HepG2 (cell line): ENCODE results near the gene SPACDR. TPM values are rescaled to one million over a fixed set of nuclear protein-coding genes. Genes with fewer than 3 reads are reported as not detected.

ENCODE experiments used
- ATAC-seq: fragments of 200-7000 bp; cut with Tn5 transposase; 3 replicates; pipeline ENCODE4 v1.9.1; 2020; ENCODE audit warnings: mild to moderate bottlenecking, moderate library complexity
- BruUV-seq: library from RNA; stranded (reverse); fragments of 400-500 nt; replicated peaks from 2 replicates; lab custom pipeline; 2021; lab: Mats Ljungman, UMichigan
- CTCF ChIA-PET: fragments of 300-600 bp; formaldehyde crosslinking; extraction: SDS; loops from one replicate; lab custom pipeline; 2021; ENCODE audit warnings: low total read pairs, inconsistent platforms, low intra/inter-chr PET ratio; lab: Yijun Ruan, JAX
- POLR2A ChIA-PET: fragments of 350-600 bp; sonication (Branson Sonifier 250); formaldehyde crosslinking; loops from one replicate; lab custom pipeline; 2020; ENCODE audit warnings: antibody characterized with exemption, inconsistent platforms; lab: Yijun Ruan, JAX
- DNase-seq: peaks from one replicate; pipeline ENCODE4 v3.0.0-alpha.2; 2015; ENCODE audit warnings: low spot score
- FAIRE-seq: peaks from 3 replicates; lab custom pipeline; 2011; peaks lifted over from hg19 to GRCh38; lab: Jason Lieb, UNC
- H2AFZ ChIP-seq: one replicate; pipeline ENCODE4 v1.6.1; 2011; ENCODE audit warnings: low read length, inconsistent platforms
- H3K27ac ChIP-seq: fragments of 300-600 bp; 3 replicates; pipeline ENCODE4 v1.8.0; 2011; ENCODE audit warnings: mixed run types, mild to moderate bottlenecking, mixed read lengths, low read length, inconsistent platforms; ENCODE audit not compliant: insufficient read depth; ENCODE audit errors: extremely low read length
- H3K27me3 ChIP-seq, 2 experiments: fragments of 200-600 bp in 1 of 2; 2 replicates in 1 of 2; 3 replicates in 1 of 2; pipeline versions ENCODE4 v1.6.0 to v1.8.0; 2011; ENCODE audit warnings: low read length in 2 of 2, mild to moderate bottlenecking in 2 of 2, moderate library complexity in 2 of 2, inconsistent platforms in 1 of 2; ENCODE audit not compliant: insufficient read depth in 2 of 2, control insufficient read depth in 1 of 2
- H3K36me3 ChIP-seq, 2 experiments: fragments of 200-600 bp in 1 of 2; replicated peaks in 1 of 2; 2 replicates in 1 of 2; 3 replicates in 1 of 2; pipeline versions ENCODE4 v1.5.1 to v1.8.0; 2011; ENCODE audit warnings: low read length in 2 of 2, inconsistent platforms in 1 of 2; ENCODE audit not compliant: insufficient read depth in 2 of 2, control insufficient read depth in 1 of 2
- H3K4me1 ChIP-seq: 2 replicates; pipeline ENCODE4 v1.5.1; 2012; ENCODE audit warnings: low read length, inconsistent platforms; ENCODE audit not compliant: insufficient read depth
- H3K4me2 ChIP-seq: 2 replicates; pipeline ENCODE4 v1.6.0; 2011; ENCODE audit warnings: low read depth, low read length, inconsistent platforms
- H3K4me3 ChIP-seq, 3 experiments: fragments of 200-600 bp in 1 of 3; sonication (generic), shearing (Covaris generic) in 1 of 3; replicated peaks in 1 of 3; 2 replicates each; pipeline ENCODE4 v1.5.1; 2011 to 2016; ENCODE audit warnings: low read length in 3 of 3, inconsistent platforms in 2 of 3, low read depth in 2 of 3, mild to moderate bottlenecking in 2 of 3, control low read depth in 1 of 3, mixed read lengths in 1 of 3; ENCODE audit not compliant: insufficient read depth in 1 of 3
- H3K79me2 ChIP-seq: one replicate; pipeline ENCODE4 v1.6.1; 2011; ENCODE audit warnings: low read length, inconsistent platforms; ENCODE audit not compliant: insufficient read depth
- H3K9ac ChIP-seq: 2 replicates; pipeline ENCODE4 v1.6.0; 2011; ENCODE audit warnings: mild to moderate bottlenecking, low read depth, low read length, inconsistent platforms; ENCODE audit not compliant: insufficient read depth
- H3K9me3 ChIP-seq: 2 replicates; pipeline ENCODE4 v1.5.1; 2012; ENCODE audit warnings: mild to moderate bottlenecking, low read length
- H4K20me1 ChIP-seq: 2 replicates; pipeline ENCODE4 v1.6.0; 2011; ENCODE audit warnings: inconsistent platforms, mild to moderate bottlenecking, low read length, moderate library complexity; ENCODE audit not compliant: insufficient read depth
- GATAD1 ChIP-seq: IDR thresholded peaks from 2 replicates; pipeline ENCODE4 v1.6.1; 2016; ENCODE audit warnings: missing genetic modification reagents, missing compliant biosample characterization
- HNF1B ChIP-seq: sonication (generic); formaldehyde crosslinking; IDR thresholded peaks from 2 replicates; pipeline ENCODE4 v1.5.1; 2020; ENCODE audit warnings: mild to moderate bottlenecking, moderate library complexity, missing genetic modification reagents
- HNF4A ChIP-seq: sonication (generic); formaldehyde crosslinking; IDR thresholded peaks from 2 replicates; pipeline ENCODE4 v1.4.0; 2020; ENCODE audit warnings: missing genetic modification reagents
- MXI1 ChIP-seq: IDR thresholded peaks from 3 replicates; pipeline ENCODE4 v1.6.1; 2012; ENCODE audit warnings: low read depth, low read length, inconsistent platforms, borderline replicate concordance
- REL ChIP-seq: sonication (generic); formaldehyde crosslinking; conservative IDR thresholded peaks from 2 replicates; pipeline ENCODE4 v1.8.0; 2022; ENCODE audit warnings: mild to moderate bottlenecking, missing genetic modification reagents, moderate library complexity
- RELA ChIP-seq: sonication (generic); formaldehyde crosslinking; IDR thresholded peaks from 2 replicates; pipeline ENCODE4 v1.4.0; 2020; ENCODE audit warnings: missing genetic modification reagents
- SRSF9 ChIP-seq: fragments of 200-400 bp; formaldehyde crosslinking; IDR thresholded peaks from 2 replicates; pipeline ENCODE4 v1.6.1; 2018; ENCODE audit warnings: borderline replicate concordance, mild to moderate bottlenecking, low read depth, low read length; ENCODE audit not compliant: insufficient read depth, poor library complexity, severe bottlenecking
- SUZ12 ChIP-seq: fragments of 150-350 bp; IDR thresholded peaks from 2 replicates; pipeline ENCODE4 v1.6.1; 2014; ENCODE audit warnings: low read depth, low read length
- TOPORS ChIP-seq: sonication (generic); formaldehyde crosslinking; IDR thresholded peaks from 2 replicates; pipeline ENCODE4 v1.8.0; 2023; ENCODE audit warnings: mild to moderate bottlenecking, missing genetic modification reagents
- ZHX1 ChIP-seq: sonication (generic); formaldehyde crosslinking; IDR thresholded peaks from 2 replicates; pipeline ENCODE4 v1.8.1; 2022; ENCODE audit warnings: low read depth, mild to moderate bottlenecking, missing genetic modification reagents
- ZNF12 ChIP-seq: sonication (generic); formaldehyde crosslinking; IDR thresholded peaks from 2 replicates; pipeline ENCODE4 v1.5.0; 2020; ENCODE audit warnings: missing genetic modification reagents
- ZSCAN20 ChIP-seq: sonication (generic); formaldehyde crosslinking; IDR thresholded peaks from 2 replicates; pipeline ENCODE4 v1.4.0; 2020; ENCODE audit warnings: missing genetic modification reagents, mild to moderate bottlenecking, borderline replicate concordance
- WGBS: methylation state at CpG from one replicate; pipeline ENCODE4 v1.1.6; 2017; ENCODE audit warnings: low lambda C conversion rate; 5-methylcytosine and 5-hydroxymethylcytosine counted together
- in situ Hi-C: cut with HindIII; loops from 2 replicates; pipeline ENCODE4 v1.10.0; 2017; ENCODE audit warnings: low pct_unique_long_range_greater_than_20kb; ENCODE audit not compliant: extremely low pct_ligation_motif_present
- intact Hi-C: fragments of 100-400 bp; cut with micrococcal nuclease; formaldehyde crosslinking; loops from one replicate; pipeline ENCODE4 v1.10.0; 2022; ENCODE audit not compliant: unreplicated experiment
- polyA plus RNA-seq, 8 experiments: library from polyadenylated mRNA; depleted of rRNA in 3 of 8; stranded (reverse) in 7 of 8; unstranded in 1 of 8; fragments of >200 nt; fragmentation: Illumina TruSeq in 4 of 8; extraction: Trizol in 4 of 8; gene quantifications; 2 replicates each; pipeline versions ENCODE4 v1.2.1 to v1.2.3, GENCODE V29; 2011 to 2016; ENCODE audit warnings: low read depth in 4 of 8, missing spikeins in 1 of 8, mixed read lengths in 1 of 8; ENCODE audit not compliant: insufficient read depth in 1 of 8
- total RNA-seq, 5 experiments: library from RNA; depleted of rRNA; stranded (reverse); fragments of >200 nt; fragmentation: Illumina TruSeq; extraction: Trizol; gene quantifications; 2 replicates each; pipeline ENCODE4 v1.2.3, GENCODE V29; 2016; ENCODE audit warnings: low read depth in 1 of 5
- TF ChIP-seq, protein P1 (sequence below): sonication (generic); formaldehyde crosslinking; IDR thresholded peaks from 2 replicates; pipeline ENCODE4 v1.5.0; 2020; ENCODE audit warnings: missing genetic modification reagents

SPACDR gene
- total and polyA plus RNA-seq, 2 of the 13 experiments (the other 11 are each of a cell fraction or from before 2014, with no cell fraction given): 0.41 TPM; not detected in 1

DNA sequence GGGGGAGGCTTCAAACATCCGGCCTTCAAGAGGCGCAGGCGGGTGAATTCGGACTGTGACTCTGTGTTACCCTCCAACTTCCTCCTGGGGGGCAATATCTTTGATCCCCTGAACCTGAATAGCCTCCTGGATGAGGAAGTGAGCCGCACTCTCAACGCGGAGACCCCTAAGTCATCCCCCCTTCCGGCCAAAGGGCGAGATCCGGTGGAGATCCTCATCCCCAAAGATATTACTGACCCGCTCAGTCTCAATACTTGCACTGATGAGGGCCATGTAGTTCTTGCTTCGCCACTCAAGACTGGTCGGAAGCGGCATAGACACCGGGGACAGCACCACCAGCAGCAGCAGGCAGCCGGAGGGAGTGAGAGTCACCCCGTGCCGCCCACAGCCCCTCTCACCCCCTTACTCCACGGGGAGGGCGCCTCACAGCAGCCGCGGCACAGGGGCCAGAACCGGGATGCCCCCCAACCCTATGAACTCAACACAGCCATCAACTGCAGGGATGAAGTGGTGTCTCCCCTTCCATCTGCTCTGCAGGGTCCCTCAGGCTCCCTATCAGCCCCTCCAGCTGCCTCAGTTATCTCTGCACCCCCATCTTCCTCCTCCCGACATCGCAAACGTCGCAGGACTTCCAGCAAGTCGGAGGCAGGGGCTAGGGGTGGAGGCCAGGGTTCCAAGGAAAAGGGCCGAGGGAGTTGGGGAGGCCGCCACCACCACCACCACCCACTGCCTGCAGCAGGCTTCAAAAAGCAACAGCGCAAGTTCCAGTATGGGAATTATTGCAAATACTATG, 33.4 kb downstream of the SPACDR start (continued):
- TF ChIP-seq TOPORS (CRISPR knock-in tag) (no peak), SRSF9 (no peak), ZSCAN20 (CRISPR knock-in tag) (no peak), RELA (CRISPR knock-in tag) (no peak)

DNA sequence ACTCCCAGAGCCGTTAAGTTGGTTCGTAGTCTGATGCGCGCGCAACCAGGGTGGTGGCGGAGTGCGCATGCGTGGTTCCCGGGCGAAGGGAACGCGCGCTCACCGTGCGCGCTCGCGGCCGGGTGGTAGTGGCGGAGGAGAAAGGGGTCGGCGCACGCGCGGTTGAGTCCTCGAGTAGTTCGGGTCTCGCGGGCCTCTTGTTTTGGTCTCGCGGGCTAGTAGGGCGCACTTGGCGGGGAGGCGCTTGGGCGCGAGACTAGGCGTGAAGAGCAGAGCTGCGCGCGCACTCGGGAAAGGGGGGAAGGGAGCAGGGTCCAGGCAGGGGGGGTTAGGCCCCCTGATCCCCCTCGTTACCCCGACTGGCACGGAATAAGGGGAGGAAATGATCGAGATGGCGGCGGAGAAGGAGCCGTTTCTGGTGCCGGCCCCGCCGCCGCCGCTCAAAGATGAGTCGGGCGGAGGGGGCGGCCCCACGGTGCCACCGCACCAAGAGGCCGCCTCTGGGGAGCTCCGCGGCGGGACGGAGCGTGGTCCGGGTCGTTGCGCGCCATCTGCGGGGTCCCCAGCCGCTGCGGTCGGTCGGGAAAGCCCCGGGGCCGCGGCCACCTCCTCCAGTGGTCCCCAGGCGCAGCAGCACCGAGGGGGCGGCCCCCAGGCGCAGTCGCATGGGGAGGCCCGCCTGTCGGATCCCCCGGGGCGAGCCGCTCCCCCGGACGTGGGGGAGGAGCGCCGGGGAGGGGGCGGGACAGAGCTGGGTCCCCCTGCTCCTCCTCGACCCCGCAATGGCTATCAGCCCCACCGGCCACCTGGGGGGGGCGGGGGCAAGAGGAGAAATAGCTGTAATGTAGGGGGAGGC, 34.2 kb downstream of the SPACDR start, which contains the start of gene MEPCE:
TSS of gene MEPCE (plus strand) at position 195 of the 856 bp plus-strand sequence. CDS start at position 383, 188 bp downstream.
- Histone ChIP-seq H3K9ac (peak within 1 kb of the TSS; percentile 98), H3K27ac (peak within 1 kb of the TSS; percentile 98), H3K27me3 (no peaks in the 10 kb centered on the region; a peak in 1 of 5 replicates), H3K9me3 (no peaks in the 10 kb centered on the region), H3K36me3 (peaks cover 5 to 30% of the 10 kb centered on the region in 2 experiments), H3K4me3 (peak within 1 kb of the TSS; percentile 75 to 87 (median 83)), H4K20me1 (no peaks in the 10 kb centered on the region; the same call in 1 of the 2 replicates), H2AFZ (no peak within 1 kb of the TSS), H3K4me1 (peaks cover 52% of the 10 kb centered on the region), H3K79me2 (peaks cover 27% of the 10 kb centered on the region), H3K4me2 (peak within 1 kb of the TSS; percentile 94)
- FAIRE-seq (peak; percentile 86), DNase-seq (peak; percentile 96), ATAC-seq (peak; percentile 76)
- no TSS peak for BruUV-seq
- intact Hi-C loops: loop anchor here (2.0 kb wide), 1 partner anchor 15 kb away; no protein-coding TSS in a partner anchor
- ChIA-PET CTCF (no interaction called here), POLR2A (interaction anchor here (0.5 to 4.8 kb wide), 36 partner anchors 9 to 1087 kb away, joined by 3 to 199 read pairs (median 7); partner anchors contain the start of genes AGFG2, AP4M1, FBXO24 and LAMTOR4)
- in situ Hi-C loops: no loop called here
- WGBS: under 1% methylated on average over 48 of the region's 95 CpGs
- no peak for TF ChIP-seq SUZ12
- no peak for TF ChIP-seq ZHX1
- TF ChIP-seq GATAD1: no peak
- peak; percentile 70 for TF ChIP-seq HNF4A (CRISPR knock-in tag)
- no peak for TF ChIP-seq ZNF12
- TF ChIP-seq, protein P1, sequence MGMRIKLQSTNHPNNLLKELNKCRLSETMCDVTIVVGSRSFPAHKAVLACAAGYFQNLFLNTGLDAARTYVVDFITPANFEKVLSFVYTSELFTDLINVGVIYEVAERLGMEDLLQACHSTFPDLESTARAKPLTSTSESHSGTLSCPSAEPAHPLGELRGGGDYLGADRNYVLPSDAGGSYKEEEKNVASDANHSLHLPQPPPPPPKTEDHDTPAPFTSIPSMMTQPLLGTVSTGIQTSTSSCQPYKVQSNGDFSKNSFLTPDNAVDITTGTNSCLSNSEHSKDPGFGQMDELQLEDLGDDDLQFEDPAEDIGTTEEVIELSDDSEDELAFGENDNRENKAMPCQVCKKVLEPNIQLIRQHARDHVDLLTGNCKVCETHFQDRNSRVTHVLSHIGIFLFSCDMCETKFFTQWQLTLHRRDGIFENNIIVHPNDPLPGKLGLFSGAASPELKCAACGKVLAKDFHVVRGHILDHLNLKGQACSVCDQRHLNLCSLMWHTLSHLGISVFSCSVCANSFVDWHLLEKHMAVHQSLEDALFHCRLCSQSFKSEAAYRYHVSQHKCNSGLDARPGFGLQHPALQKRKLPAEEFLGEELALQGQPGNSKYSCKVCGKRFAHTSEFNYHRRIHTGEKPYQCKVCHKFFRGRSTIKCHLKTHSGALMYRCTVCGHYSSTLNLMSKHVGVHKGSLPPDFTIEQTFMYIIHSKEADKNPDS (CRISPR knock-in tag): no peak; the same call in 1 of the 2 replicates
- no peak for TF ChIP-seq MXI1
- TF ChIP-seq REL (CRISPR knock-in tag): no peak
- no peak; the same call in 1 of the 2 replicates for TF ChIP-seq HNF1B (CRISPR knock-in tag)
